NCI-H1105 (cell line): Measurements from ENCODE around the gene SSBP3.

Source experiments
- DNase-seq: peaks from one replicate; lab custom pipeline; 2025; lab: John Stamatoyannopoulos, UW

SSBP3 gene

GRCh38 chr1:54305906-54306514 is 100.2 kb downstream of the SSBP3 start:
- DNase-seq, result no peak

- DNase-seq, result no peak
These were observed 101.7 kb downstream of the SSBP3 start for GRCh38 chr1:54304518-54304917.

DNA sequence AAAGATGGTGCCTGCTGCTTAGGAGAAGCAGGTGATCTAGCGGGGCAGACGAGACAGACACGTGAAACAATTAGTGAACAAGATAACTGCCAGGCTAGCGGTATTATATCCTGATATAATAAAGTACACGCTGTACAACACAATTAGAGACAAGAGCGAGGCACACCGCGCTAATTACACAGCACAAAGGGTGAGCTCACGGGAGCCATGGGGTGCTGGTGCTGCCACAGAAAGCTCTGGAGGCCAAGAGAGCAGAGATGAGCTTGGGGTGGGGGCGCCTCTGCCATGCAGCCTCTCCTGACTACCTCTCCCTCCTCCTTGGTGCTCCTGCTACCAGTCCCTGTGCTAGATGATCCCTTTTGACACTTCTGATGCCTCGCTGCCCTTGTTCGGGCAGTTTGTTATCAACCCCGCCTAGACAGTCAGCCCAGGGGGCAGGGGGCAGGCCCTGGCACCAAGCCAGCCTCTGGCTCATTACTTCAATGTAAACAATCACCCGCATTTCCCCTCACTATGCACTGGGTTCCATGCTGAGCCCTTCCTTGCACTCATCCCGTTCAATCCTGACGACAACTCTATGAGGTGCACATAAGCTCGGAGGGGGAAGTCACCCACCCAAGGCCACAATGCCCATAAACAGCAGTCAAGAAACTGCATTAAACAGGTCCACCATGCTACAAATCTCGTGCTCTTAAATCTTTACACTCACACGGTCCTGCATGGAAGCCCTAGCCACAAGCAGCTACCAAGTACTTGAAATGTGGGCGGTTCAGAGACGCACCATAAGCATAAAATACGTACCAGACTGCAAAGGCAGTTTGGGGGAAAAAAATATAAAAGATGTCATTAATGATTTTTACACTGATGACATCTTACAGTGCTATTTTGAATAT is 103.0 kb downstream of the SSBP3 start:
- DNase-seq, result peak; percentile 45

DNA sequence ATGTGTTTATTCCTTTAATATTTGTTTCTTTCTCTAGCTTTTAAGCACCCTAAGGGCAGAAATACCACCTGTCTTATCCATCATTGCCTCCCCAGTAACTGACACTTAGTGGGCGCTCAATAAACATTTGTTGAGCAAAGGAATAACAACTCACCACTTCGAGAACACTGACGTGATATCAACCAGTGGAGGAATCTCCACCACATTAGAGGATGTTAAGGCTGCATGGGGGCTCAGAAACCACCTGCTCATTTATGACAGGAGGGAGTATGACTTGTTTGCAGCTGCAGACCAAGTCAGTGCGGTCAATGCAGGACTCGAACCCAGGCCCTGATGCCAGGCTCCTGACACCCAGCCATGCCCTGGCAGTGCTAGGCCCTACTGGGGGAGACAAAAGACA is 103.6 kb downstream of the SSBP3 start:
- DNase-seq, result no peak

GRCh38 chr1:54301497-54301896 is 104.7 kb downstream of the SSBP3 start:
- DNase-seq, result no peak

- DNase-seq, result no peak
These were observed 105.8 kb downstream of the SSBP3 start for GRCh38 chr1:54300401-54300800.

DNA sequence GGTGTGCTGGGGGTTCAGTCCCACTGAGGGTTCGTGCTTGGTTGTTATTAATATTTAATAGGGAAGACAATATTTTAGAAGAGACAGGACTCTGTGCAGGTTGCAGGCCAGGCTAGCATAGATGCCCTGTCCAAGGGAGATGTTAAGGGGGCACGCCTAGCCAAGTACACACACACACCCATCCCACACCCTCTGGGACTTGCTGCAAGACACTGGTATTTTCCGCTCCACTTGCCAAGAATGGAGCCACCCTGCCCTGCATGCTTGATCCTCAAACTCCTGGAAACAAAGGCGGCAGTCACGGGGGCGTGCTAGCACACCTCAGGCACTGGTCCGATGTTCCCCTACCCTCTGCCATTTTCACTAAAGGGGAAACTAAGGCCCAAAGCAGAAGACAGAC is 107.2 kb downstream of the SSBP3 start:
- DNase-seq, result no peak

- DNase-seq, result no peak
These were observed 107.7 kb downstream of the SSBP3 start for GRCh38 chr1:54298284-54299033.

- no peak for DNase-seq
These were observed 108.5 kb downstream of the SSBP3 start for GRCh38 chr1:54297596-54298283.

DNA sequence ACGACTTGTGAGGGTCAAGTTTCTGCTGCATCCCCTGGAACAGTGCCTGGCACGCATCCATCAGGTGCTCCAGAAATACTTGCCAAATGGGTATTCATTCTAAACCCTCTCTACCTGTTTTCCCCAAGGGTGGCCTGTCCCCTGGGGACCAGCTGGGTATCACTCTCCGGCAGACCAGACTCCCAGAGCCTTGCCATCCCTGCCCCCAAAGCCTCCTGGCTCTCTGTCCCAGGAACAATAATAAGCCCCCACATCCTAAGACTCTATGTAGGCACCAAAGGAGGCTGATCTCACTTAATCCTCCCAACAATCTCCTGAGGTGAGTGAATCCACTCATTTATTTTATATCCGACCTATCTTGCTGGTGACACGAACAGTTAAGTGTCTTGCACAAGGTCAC is 109.5 kb downstream of the SSBP3 start:
- no peak for DNase-seq

- no peak for DNase-seq
These were observed 111.3 kb downstream of the SSBP3 start for GRCh38 chr1:54294887-54295286.

- no peak for DNase-seq
These were observed 113.9 kb downstream of the SSBP3 start for GRCh38 chr1:54292002-54292911.

DNA sequence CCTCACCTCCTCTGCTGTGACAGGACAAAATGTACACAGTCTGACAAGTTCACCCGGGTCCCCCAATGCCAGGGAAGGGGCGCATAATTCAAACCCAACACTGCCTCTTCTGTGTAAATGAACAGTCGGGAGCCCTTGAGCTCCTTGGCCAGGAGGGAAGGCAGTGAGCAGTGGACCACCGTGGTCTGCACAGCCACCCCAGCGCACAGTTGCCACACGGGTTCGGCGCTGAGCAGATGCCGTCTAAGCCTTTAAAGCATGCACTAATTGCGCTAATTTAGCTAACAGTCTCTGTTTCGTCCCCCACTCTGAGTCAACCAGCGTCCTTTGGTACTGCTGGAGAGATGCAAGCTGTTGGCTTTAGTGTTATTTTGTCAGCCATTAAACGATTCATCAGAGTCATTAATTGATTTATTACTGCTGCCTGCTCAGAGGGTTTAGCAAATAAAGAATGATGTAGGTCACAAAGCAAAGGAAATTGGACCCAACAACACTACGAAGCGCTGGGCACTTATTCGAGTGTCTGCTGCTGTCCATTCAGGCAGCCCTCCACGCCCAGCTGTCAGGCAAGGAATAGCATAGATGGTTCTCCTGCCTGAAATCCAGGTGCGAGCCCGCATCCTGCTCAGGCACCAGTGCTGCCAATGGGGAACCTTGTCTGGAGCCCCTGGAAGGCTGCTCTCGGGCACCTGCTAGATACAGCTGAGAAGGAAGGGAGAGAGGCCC is 114.8 kb downstream of the SSBP3 start:
- no peak for DNase-seq

- DNase-seq, result no peak
These were observed 115.5 kb downstream of the SSBP3 start for GRCh38 chr1:54290506-54291184.

- DNase-seq, result no peak
These were observed 116.4 kb downstream of the SSBP3 start for GRCh38 chr1:54289712-54290233.

- no peak for DNase-seq
These were observed 118.4 kb downstream of the SSBP3 start for GRCh38 chr1:54287801-54288211.

- DNase-seq, result no peak
These were observed 119.0 kb downstream of the SSBP3 start for GRCh38 chr1:54287176-54287650.

- no peak for DNase-seq
These were observed 120.3 kb downstream of the SSBP3 start for GRCh38 chr1:54285815-54286345.
